Measurements from ENCODE around the gene ACACA. TPM values are rescaled to one million over a fixed set of nuclear protein-coding genes. Genes with fewer than 3 reads are reported as not detected.
"Not testable (repeated sequence)": the region's sequence is repeated elsewhere in the genome, so short reads cannot be mapped to it uniquely, and the experiment has no call there.

Gene ACACA
- polyA plus RNA-seq, 1 experiment, result 26.9 TPM

DNA sequence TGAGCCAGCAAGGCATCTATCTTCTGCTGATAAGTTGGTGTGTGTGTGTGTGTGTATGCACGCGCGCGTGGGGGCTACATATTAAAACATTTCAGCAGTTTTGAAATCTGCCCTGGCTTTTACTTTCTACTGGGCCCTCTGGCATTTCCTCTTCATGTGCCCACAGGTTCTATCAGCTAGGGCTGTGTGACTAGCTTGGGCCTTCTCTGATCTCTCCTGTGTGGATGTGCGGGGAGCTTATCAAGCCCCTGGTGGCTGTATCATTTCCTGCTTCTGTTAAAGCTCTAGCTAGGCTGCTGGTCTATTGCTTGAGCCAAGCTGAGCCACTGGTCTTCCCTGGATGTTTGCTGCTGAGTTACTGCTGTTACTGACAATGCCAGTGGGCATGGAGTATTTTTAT lies 325.3 kb downstream of the ACACA start:
- TF ChIP-seq, protein P1, sequence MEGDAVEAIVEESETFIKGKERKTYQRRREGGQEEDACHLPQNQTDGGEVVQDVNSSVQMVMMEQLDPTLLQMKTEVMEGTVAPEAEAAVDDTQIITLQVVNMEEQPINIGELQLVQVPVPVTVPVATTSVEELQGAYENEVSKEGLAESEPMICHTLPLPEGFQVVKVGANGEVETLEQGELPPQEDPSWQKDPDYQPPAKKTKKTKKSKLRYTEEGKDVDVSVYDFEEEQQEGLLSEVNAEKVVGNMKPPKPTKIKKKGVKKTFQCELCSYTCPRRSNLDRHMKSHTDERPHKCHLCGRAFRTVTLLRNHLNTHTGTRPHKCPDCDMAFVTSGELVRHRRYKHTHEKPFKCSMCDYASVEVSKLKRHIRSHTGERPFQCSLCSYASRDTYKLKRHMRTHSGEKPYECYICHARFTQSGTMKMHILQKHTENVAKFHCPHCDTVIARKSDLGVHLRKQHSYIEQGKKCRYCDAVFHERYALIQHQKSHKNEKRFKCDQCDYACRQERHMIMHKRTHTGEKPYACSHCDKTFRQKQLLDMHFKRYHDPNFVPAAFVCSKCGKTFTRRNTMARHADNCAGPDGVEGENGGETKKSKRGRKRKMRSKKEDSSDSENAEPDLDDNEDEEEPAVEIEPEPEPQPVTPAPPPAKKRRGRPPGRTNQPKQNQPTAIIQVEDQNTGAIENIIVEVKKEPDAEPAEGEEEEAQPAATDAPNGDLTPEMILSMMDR (IDR thresholded peaks at IDR 0.05; ENCODE audit: insufficient read depth, low read depth, low read length), result no peak
- Histone ChIP-seq H3K27me3 (ENCODE audit: control insufficient read depth, insufficient read depth, low read length) (no peaks in the 10 kb centered on the region), H3K36me3 (ENCODE audit: control insufficient read depth, insufficient read depth, low read length) (no peaks in the 10 kb centered on the region; the same call in 1 of the 2 replicates), H3K4me3 (ENCODE audit: low read depth, low read length) (no peak overlapping the region)
- ChIA-PET CTCF (no interaction called here), POLR2A (no interaction called here)
- no peak for DNase-seq (ENCODE audit: low read depth)

GRCh38 chr17:37079735-37080134 lies 326.9 kb downstream of the ACACA start:
- ChIA-PET CTCF (no interaction called here), POLR2A (no interaction called here)
- Histone ChIP-seq H3K4me3 (ENCODE audit: low read depth, low read length) (no peak overlapping the region), H3K36me3 (ENCODE audit: control insufficient read depth, insufficient read depth, low read length) (no peaks in the 10 kb centered on the region), H3K27me3 (ENCODE audit: control insufficient read depth, insufficient read depth, low read length) (no peaks in the 10 kb centered on the region)
- TF ChIP-seq, protein P1 (IDR thresholded peaks at IDR 0.05; ENCODE audit: insufficient read depth, low read depth, low read length), result no peak
- no peak for DNase-seq (ENCODE audit: low read depth)

DNA sequence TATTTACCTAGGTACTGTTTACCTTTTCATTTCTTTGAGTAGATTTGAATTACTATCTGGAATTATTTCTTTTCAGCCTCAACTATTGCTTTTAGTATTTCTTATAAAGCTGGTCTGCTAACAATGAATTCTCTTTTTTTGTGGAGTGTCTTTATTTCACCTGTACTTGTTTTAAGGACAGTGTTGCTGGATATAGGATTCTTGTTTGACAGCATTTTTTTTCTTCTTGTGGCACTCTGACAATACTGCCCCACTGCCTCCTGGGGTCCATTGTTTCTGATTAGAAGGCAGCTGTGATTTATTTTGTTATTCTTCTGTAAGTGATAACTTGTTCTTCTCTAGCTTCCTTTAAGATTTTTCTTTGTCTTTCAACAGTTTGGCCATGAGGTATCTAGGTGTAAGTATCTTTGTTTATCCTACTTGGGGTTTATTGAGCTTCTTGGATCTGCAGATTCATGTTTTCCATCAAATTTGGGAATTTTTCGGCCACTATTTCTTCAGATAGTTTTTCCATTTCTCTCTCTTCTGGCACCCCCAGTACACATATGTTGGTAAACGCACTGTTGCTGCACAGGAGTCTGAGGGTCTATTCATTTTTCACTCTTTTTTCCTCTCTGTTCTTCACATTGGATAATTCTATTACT lies 327.4 kb downstream of the ACACA start:
- DNase-seq (ENCODE audit: low read depth), result no peak
- H3K36me3 ChIP-seq (ENCODE audit: control insufficient read depth, insufficient read depth, low read length), result no peaks in the 10 kb centered on the region
- H3K27me3 ChIP-seq (ENCODE audit: control insufficient read depth, insufficient read depth, low read length), result no peaks in the 10 kb centered on the region
- CTCF ChIA-PET, result interaction anchor here (0.7 kb wide), 1 partner anchor 25 kb away, joined by 3 read pairs; no protein-coding TSS in a partner anchor
- TF ChIP-seq, protein P1 (IDR thresholded peaks at IDR 0.05; ENCODE audit: insufficient read depth, low read depth, low read length), result no peak
- POLR2A ChIA-PET, result no interaction called here
- H3K4me3 ChIP-seq (ENCODE audit: low read depth, low read length), result no peak overlapping the region

GRCh38 chr17:37073464-37073863 lies 333.2 kb downstream of the ACACA start:
- DNase-seq (ENCODE audit: low read depth); POLR2A ChIA-PET; H3K4me3 ChIP-seq (ENCODE audit: low read depth, low read length); H3K27me3 ChIP-seq (ENCODE audit: control insufficient read depth, insufficient read depth, low read length); H3K36me3 ChIP-seq (ENCODE audit: control insufficient read depth, insufficient read depth, low read length); CTCF ChIA-PET: not testable (repeated sequence)

DNA sequence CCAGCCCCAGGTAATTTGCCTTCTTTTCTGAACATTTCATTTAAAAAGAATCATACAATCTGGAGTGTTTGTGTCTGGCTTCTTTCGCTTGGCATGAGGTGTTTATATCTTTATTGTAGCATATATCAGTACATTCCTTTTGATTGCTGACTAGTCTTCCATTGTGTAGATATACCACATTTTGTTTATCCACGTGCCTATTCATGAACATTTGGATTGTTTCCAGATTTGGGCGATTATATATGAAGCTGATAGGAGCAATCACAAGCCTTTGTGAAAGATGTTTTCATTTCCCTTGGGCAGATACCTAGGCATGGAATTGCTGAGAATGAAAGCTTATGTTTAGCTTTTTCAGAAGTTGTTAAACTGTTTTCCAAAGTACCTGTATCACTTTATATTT lies 337.5 kb downstream of the ACACA start:
- TF ChIP-seq, protein P1 (IDR thresholded peaks at IDR 0.05; ENCODE audit: insufficient read depth, low read depth, low read length), result no peak
- H3K27me3 ChIP-seq (ENCODE audit: control insufficient read depth, insufficient read depth, low read length), result peaks cover 2% of the 10 kb centered on the region
- H3K4me3 ChIP-seq (ENCODE audit: low read depth, low read length), result no peak overlapping the region
- DNase-seq (ENCODE audit: low read depth), result no peak
- no peaks in the 10 kb centered on the region for H3K36me3 ChIP-seq (ENCODE audit: control insufficient read depth, insufficient read depth, low read length)
- CTCF ChIA-PET, result interaction anchor here (1.1 kb wide), 1 partner anchor 22 kb away, joined by 4 read pairs; no protein-coding TSS in a partner anchor
- POLR2A ChIA-PET, result no interaction called here

- TF ChIP-seq, protein P1 (IDR thresholded peaks at IDR 0.05; ENCODE audit: insufficient read depth, low read depth, low read length), result no peak
- POLR2A ChIA-PET, result interaction anchor here (0.6 kb wide), 1 partner anchor 142 kb away, joined by 3 read pairs; no protein-coding TSS in a partner anchor
- DNase-seq (ENCODE audit: low read depth), result no peak
- CTCF ChIA-PET, result interaction anchor here (0.9 kb wide), 1 partner anchor 21 kb away, joined by 8 read pairs; no protein-coding TSS in a partner anchor
- Histone ChIP-seq H3K4me3 (ENCODE audit: low read depth, low read length) (no peak overlapping the region), H3K27me3 (ENCODE audit: control insufficient read depth, insufficient read depth, low read length) (peaks cover 2% of the 10 kb centered on the region), H3K36me3 (ENCODE audit: control insufficient read depth, insufficient read depth, low read length) (no peaks in the 10 kb centered on the region)
These were observed 338.4 kb downstream of the ACACA start for GRCh38 chr17:37068266-37068665.

All from BJ (cell line).